Measurements from ENCODE around the gene ATP6V1C2. TPM values are rescaled to one million over a fixed set of nuclear protein-coding genes. Genes with fewer than 3 reads are reported as not detected.

Gene ATP6V1C2
- total and polyA plus RNA-seq, 2 donors (not counting 1 experiment from before 2014, with no cell fraction given) = under 0.01 TPM; not detected in 1

DNA sequence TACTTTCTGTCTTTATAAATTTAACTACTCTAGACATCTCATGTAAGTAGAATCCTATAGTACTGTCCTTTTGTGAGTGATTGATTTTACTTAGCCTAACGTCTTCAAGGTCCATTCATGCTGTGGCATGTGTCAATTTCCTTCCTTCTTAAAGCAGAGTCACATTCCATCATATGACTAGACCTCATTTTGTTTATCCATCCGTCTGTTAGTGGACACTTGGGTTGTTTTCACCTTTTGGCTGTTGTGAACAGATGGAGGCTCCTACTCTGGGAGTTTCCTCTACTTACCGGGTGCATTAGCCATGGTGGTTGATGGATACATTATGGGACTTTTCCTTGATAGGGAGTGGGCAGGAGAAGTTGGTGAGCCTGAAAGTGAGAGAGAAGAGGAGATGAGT lies 97.6 kb downstream of the ATP6V1C2 start:
- no peak overlapping the region for H3K4me3 ChIP-seq (replicated peaks in 1 of 4; ENCODE audit: control extremely low read depth in 1 of 4, insufficient read depth in 1 of 4, low read depth in 3 of 4, low read length in 4 of 4)
- no peak overlapping the region for H3K4me2 ChIP-seq (ENCODE audit: extremely low read depth, insufficient read depth, low read length)
- no peak overlapping the region for H3K27ac ChIP-seq (ENCODE audit: insufficient read depth, low read length)
- no peak for DNase-seq (ENCODE audit: low read depth in 2 of 2)
- H3K79me2 ChIP-seq (ENCODE audit: control insufficient read depth, insufficient read depth, low read length) = no peaks in the 10 kb centered on the region
- H3K36me3 ChIP-seq (ENCODE audit: control insufficient read depth, insufficient read depth, low read length) = no peaks in the 10 kb centered on the region
- TF ChIP-seq, protein P1, sequence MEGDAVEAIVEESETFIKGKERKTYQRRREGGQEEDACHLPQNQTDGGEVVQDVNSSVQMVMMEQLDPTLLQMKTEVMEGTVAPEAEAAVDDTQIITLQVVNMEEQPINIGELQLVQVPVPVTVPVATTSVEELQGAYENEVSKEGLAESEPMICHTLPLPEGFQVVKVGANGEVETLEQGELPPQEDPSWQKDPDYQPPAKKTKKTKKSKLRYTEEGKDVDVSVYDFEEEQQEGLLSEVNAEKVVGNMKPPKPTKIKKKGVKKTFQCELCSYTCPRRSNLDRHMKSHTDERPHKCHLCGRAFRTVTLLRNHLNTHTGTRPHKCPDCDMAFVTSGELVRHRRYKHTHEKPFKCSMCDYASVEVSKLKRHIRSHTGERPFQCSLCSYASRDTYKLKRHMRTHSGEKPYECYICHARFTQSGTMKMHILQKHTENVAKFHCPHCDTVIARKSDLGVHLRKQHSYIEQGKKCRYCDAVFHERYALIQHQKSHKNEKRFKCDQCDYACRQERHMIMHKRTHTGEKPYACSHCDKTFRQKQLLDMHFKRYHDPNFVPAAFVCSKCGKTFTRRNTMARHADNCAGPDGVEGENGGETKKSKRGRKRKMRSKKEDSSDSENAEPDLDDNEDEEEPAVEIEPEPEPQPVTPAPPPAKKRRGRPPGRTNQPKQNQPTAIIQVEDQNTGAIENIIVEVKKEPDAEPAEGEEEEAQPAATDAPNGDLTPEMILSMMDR (conservative IDR thresholded peaks at IDR 0.05 in 1 of 2, IDR thresholded peaks at IDR 0.05 in 1 of 2; ENCODE audit: low read depth in 1 of 2, low read length in 2 of 2) = no peak
- TF ChIP-seq EZH2 (IDR thresholded peaks at IDR 0.05; ENCODE audit: low read length, missing control alignments) = no peak
- H3K4me1 ChIP-seq (ENCODE audit: control insufficient read depth, extremely low read depth, insufficient read depth, low read length) = no peaks in the 10 kb centered on the region
- no peaks in the 10 kb centered on the region for H4K20me1 ChIP-seq (ENCODE audit: control insufficient read depth, extremely low read depth, insufficient read depth, low read length)
- H3K27me3 ChIP-seq (ENCODE audit: control insufficient read depth, insufficient read depth, low read length) = peaks cover 29% of the 10 kb centered on the region
- H3K9me3 ChIP-seq (ENCODE audit: control insufficient read depth, insufficient read depth, low read depth, low read length) = no peaks in the 10 kb centered on the region
- H2AFZ ChIP-seq (ENCODE audit: low read length) = no peak overlapping the region
- no peak overlapping the region for H3K9ac ChIP-seq (ENCODE audit: insufficient read depth, low read length)

DNA sequence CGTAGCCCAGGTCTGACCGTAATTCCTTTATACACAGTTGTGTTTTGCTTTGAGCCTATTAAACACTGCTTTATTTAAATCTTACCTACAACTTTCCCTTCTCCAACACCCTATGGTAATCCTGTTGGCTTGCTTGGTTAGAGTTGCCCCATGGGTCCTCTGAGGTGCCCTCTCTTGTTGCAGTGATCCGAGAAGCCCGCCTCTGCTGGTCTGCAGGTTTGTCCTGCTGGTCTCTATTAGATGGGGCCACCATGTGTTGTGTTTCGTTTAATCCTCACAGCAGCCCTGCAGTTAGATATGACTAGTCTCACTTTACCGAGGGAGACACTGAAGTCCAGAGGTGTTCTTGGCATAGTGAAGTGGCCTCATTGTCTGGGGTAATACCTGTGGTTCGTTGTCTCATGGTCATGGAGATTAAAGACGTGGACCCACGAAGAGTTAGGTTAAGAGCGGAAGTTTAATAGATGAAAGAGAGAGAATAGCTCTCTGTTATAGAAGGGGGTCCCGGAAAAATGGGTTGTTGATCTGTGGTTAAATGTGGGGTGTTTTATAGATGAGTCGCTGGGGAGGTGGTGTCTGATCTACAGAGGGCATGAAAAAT lies 98.4 kb downstream of the ATP6V1C2 start:
- no peak overlapping the region for H3K4me2 ChIP-seq (ENCODE audit: extremely low read depth, insufficient read depth, low read length)
- H4K20me1 ChIP-seq (ENCODE audit: control insufficient read depth, extremely low read depth, insufficient read depth, low read length) = no peaks in the 10 kb centered on the region
- H3K9me3 ChIP-seq (ENCODE audit: control insufficient read depth, insufficient read depth, low read depth, low read length) = no peaks in the 10 kb centered on the region
- H3K27me3 ChIP-seq (ENCODE audit: control insufficient read depth, insufficient read depth, low read length) = peaks cover 28% of the 10 kb centered on the region
- no peak for DNase-seq (ENCODE audit: low read depth in 2 of 2)
- no peaks in the 10 kb centered on the region for H3K79me2 ChIP-seq (ENCODE audit: control insufficient read depth, insufficient read depth, low read length)
- H3K27ac ChIP-seq (ENCODE audit: insufficient read depth, low read length) = no peak overlapping the region
- no peak overlapping the region for H3K9ac ChIP-seq (ENCODE audit: insufficient read depth, low read length)
- H3K4me1 ChIP-seq (ENCODE audit: control insufficient read depth, extremely low read depth, insufficient read depth, low read length) = no peaks in the 10 kb centered on the region
- TF ChIP-seq EZH2 (IDR thresholded peaks at IDR 0.05; ENCODE audit: low read length, missing control alignments) = no peak
- no peak overlapping the region for H2AFZ ChIP-seq (ENCODE audit: low read length)
- no peak overlapping the region for H3K4me3 ChIP-seq (replicated peaks in 1 of 4; ENCODE audit: control extremely low read depth in 1 of 4, insufficient read depth in 1 of 4, low read depth in 3 of 4, low read length in 4 of 4)
- H3K36me3 ChIP-seq (ENCODE audit: control insufficient read depth, insufficient read depth, low read length) = no peaks in the 10 kb centered on the region

DNA sequence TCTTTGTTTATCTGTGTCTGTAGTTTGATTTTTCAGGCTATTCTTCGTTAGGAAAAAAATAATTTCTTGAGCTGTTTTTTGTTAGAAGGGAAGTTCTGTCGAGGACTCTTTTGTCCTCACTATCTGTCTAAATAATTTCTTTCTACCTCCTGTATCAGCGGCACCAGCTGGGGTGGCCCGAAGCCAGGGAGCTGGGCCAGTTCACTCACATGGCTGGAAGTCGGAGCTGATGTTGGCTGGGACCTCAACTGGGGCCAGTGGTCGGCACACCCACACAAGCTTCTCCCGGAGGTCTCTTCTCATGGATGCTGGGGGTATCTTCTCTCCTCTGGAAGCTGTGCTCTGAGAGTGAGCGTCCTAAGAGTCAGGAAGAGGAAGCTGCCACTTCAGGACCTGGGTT lies 99.1 kb downstream of the ATP6V1C2 start:
- peaks cover 27% of the 10 kb centered on the region for H3K27me3 ChIP-seq (ENCODE audit: control insufficient read depth, insufficient read depth, low read length)
- TF ChIP-seq, protein P1 (conservative IDR thresholded peaks at IDR 0.05 in 1 of 2, IDR thresholded peaks at IDR 0.05 in 1 of 2; ENCODE audit: low read depth in 1 of 2, low read length in 2 of 2) = no peak
- TF ChIP-seq EZH2 (IDR thresholded peaks at IDR 0.05; ENCODE audit: low read length, missing control alignments) = no peak
- no peaks in the 10 kb centered on the region for H3K79me2 ChIP-seq (ENCODE audit: control insufficient read depth, insufficient read depth, low read length)
- no peak overlapping the region for H3K4me2 ChIP-seq (ENCODE audit: extremely low read depth, insufficient read depth, low read length)
- no peak overlapping the region for H3K4me3 ChIP-seq (replicated peaks in 1 of 4; ENCODE audit: control extremely low read depth in 1 of 4, insufficient read depth in 1 of 4, low read depth in 3 of 4, low read length in 4 of 4)
- H3K9ac ChIP-seq (ENCODE audit: insufficient read depth, low read length) = no peak overlapping the region
- no peaks in the 10 kb centered on the region for H3K9me3 ChIP-seq (ENCODE audit: control insufficient read depth, insufficient read depth, low read depth, low read length)
- DNase-seq (ENCODE audit: low read depth in 2 of 2) = no peak
- H2AFZ ChIP-seq (ENCODE audit: low read length) = no peak overlapping the region
- H3K27ac ChIP-seq (ENCODE audit: insufficient read depth, low read length) = no peak overlapping the region
- no peaks in the 10 kb centered on the region for H4K20me1 ChIP-seq (ENCODE audit: control insufficient read depth, extremely low read depth, insufficient read depth, low read length)
- no peaks in the 10 kb centered on the region for H3K36me3 ChIP-seq (ENCODE audit: control insufficient read depth, insufficient read depth, low read length)
- no peaks in the 10 kb centered on the region for H3K4me1 ChIP-seq (ENCODE audit: control insufficient read depth, extremely low read depth, insufficient read depth, low read length)
